Astrocyte (in vitro differentiated cells and primary cell): ENCODE results near the gene RSPH1. TPM values are rescaled to one million over a fixed set of nuclear protein-coding genes. Genes with fewer than 3 reads are reported as not detected.

Experiments
- DNase-seq: peaks from one replicate; pipeline ENCODE4 v3.0.0-alpha.2; 2010; ENCODE audit warnings: low read depth
- FAIRE-seq: peaks from 2 replicates; lab custom pipeline; 2011; peaks lifted over from hg19 to GRCh38; lab: Jason Lieb, UNC
- H2AFZ ChIP-seq: 2 replicates; pipeline ENCODE4 v1.6.0; 2012; ENCODE audit warnings: low read depth, low read length, inconsistent platforms
- H3K27ac ChIP-seq: 2 replicates; pipeline ENCODE4 v1.5.1; 2011; ENCODE audit warnings: low read depth, low read length, inconsistent platforms
- H3K27me3 ChIP-seq: 2 replicates; pipeline ENCODE4 v1.6.0; 2011; ENCODE audit warnings: low read length, inconsistent platforms; ENCODE audit not compliant: insufficient read depth
- H3K36me3 ChIP-seq: 2 replicates; pipeline ENCODE4 v1.5.1; 2011; ENCODE audit warnings: low read length, inconsistent platforms; ENCODE audit not compliant: insufficient read depth
- H3K4me1 ChIP-seq: 2 replicates; pipeline ENCODE4 v1.5.1; 2011; ENCODE audit warnings: low read length, inconsistent platforms; ENCODE audit not compliant: insufficient read depth
- H3K4me2 ChIP-seq: 2 replicates; pipeline ENCODE4 v1.6.0; 2012; ENCODE audit warnings: low read length, inconsistent platforms
- H3K4me3 ChIP-seq: 2 replicates; pipeline ENCODE4 v1.5.1; 2011; ENCODE audit warnings: low read depth, mild to moderate bottlenecking, low read length, inconsistent platforms; ENCODE audit not compliant: insufficient read depth
- H3K79me2 ChIP-seq: 2 replicates; pipeline ENCODE4 v1.6.0; 2012; ENCODE audit warnings: mild to moderate bottlenecking, low read length, inconsistent platforms; ENCODE audit not compliant: insufficient read depth
- H3K9ac ChIP-seq: 2 replicates; pipeline ENCODE4 v1.6.0; 2012; ENCODE audit warnings: mild to moderate bottlenecking, low read length, inconsistent platforms
- H3K9me3 ChIP-seq: 2 replicates; pipeline ENCODE4 v1.5.1; 2012; ENCODE audit warnings: low read depth, mild to moderate bottlenecking, low read length, inconsistent platforms; ENCODE audit not compliant: insufficient read depth
- H4K20me1 ChIP-seq: 2 replicates; pipeline ENCODE4 v1.6.0; 2012; ENCODE audit warnings: low read length, inconsistent platforms; ENCODE audit not compliant: insufficient read depth
- H3K27ac Mint-ChIP-seq: one replicate; pipeline ENCODE4 v1.8.0; 2021; ENCODE audit warnings: mild to moderate bottlenecking, mixed read lengths; ENCODE audit not compliant: unreplicated experiment
- H3K27me3 Mint-ChIP-seq: one replicate; pipeline ENCODE4 v1.8.0; 2021; ENCODE audit warnings: low read depth, mixed read lengths; ENCODE audit not compliant: unreplicated experiment
- H3K36me3 Mint-ChIP-seq: one replicate; pipeline ENCODE4 v1.8.0; 2021; ENCODE audit warnings: low read depth, mixed read lengths; ENCODE audit not compliant: unreplicated experiment
- H3K4me1 Mint-ChIP-seq: one replicate; pipeline ENCODE4 v1.8.0; 2021; ENCODE audit warnings: low read depth, mixed read lengths; ENCODE audit not compliant: unreplicated experiment
- H3K4me3 Mint-ChIP-seq: one replicate; pipeline ENCODE4 v1.8.0; 2021; ENCODE audit warnings: mild to moderate bottlenecking, moderate library complexity, mixed read lengths; ENCODE audit not compliant: unreplicated experiment
- H3K9me3 Mint-ChIP-seq: one replicate; pipeline ENCODE4 v1.8.0; 2021; ENCODE audit warnings: mild to moderate bottlenecking, mixed read lengths; ENCODE audit not compliant: unreplicated experiment
- CTCF ChIP-seq: IDR thresholded peaks from 2 replicates; pipeline ENCODE4 v1.5.1; 2011; ENCODE audit warnings: low read depth, mild to moderate bottlenecking, inconsistent platforms, low read length, moderate library complexity; ENCODE audit not compliant: insufficient read depth
- EZH2 ChIP-seq: IDR thresholded peaks from 2 replicates; pipeline ENCODE4 v1.6.1; 2012; ENCODE audit warnings: mild to moderate bottlenecking, low read length, inconsistent platforms; ENCODE audit not compliant: insufficient read depth
- total RNA-seq: library from RNA; stranded (reverse); gene quantifications from 2 replicates; pipeline ENCODE4 v1.2.1, GENCODE V29; 2021

RSPH1 gene
- total RNA-seq, 1 donor from 2014 or later, result 0.43 TPM

GRCh38 chr21:42443181-42443785, 52.7 kb downstream of the RSPH1 start:
- Histone ChIP-seq H3K27me3 (no peaks in the 10 kb centered on the region), H3K27ac (no peak overlapping the region), H3K36me3 (no peaks in the 10 kb centered on the region), H2AFZ (no peak overlapping the region), H4K20me1 (no peaks in the 10 kb centered on the region), H3K4me2 (no peak overlapping the region), H3K4me3 (no peak overlapping the region), H3K4me1 (no peaks in the 10 kb centered on the region), H3K9ac (no peak overlapping the region), H3K9me3 (peaks cover 5% of the 10 kb centered on the region), H3K79me2 (no peaks in the 10 kb centered on the region)
- Mint-ChIP-seq H3K4me1 (no peaks in the 10 kb centered on the region), H3K27ac (no peak overlapping the region), H3K27me3 (peaks cover 44% of the 10 kb centered on the region), H3K9me3 (no peaks in the 10 kb centered on the region), H3K36me3 (no peaks in the 10 kb centered on the region), H3K4me3 (no peak overlapping the region)
- DNase-seq (no peak), FAIRE-seq (no peak)
- no peak for TF ChIP-seq EZH2
- no peak for TF ChIP-seq CTCF

GRCh38 chr21:42441963-42442362, 54.1 kb downstream of the RSPH1 start:
- Mint-ChIP-seq H3K4me1 (no peaks in the 10 kb centered on the region), H3K4me3 (no peak overlapping the region), H3K27me3 (peaks cover 41% of the 10 kb centered on the region), H3K9me3 (peaks cover 2% of the 10 kb centered on the region), H3K27ac (no peak overlapping the region), H3K36me3 (no peaks in the 10 kb centered on the region)
- Histone ChIP-seq H3K4me2 (no peak overlapping the region), H3K9ac (no peak overlapping the region), H3K4me3 (no peak overlapping the region), H3K27me3 (no peaks in the 10 kb centered on the region), H3K4me1 (no peaks in the 10 kb centered on the region), H3K27ac (no peak overlapping the region), H2AFZ (no peak overlapping the region), H3K9me3 (no peaks in the 10 kb centered on the region), H3K79me2 (no peaks in the 10 kb centered on the region), H3K36me3 (no peaks in the 10 kb centered on the region), H4K20me1 (no peaks in the 10 kb centered on the region)
- no peak for FAIRE-seq
- no peak for DNase-seq
- TF ChIP-seq CTCF (no peak), EZH2 (no peak)

GRCh38 chr21:42440187-42440792, 55.7 kb downstream of the RSPH1 start:
- DNase-seq, result no peak
- no peaks in the 10 kb centered on the region for H3K4me1 Mint-ChIP-seq
- no peak overlapping the region for H3K4me3 Mint-ChIP-seq
- Histone ChIP-seq H3K9ac (no peak overlapping the region), H3K27me3 (no peaks in the 10 kb centered on the region), H3K9me3 (peaks cover under 1% of the 10 kb centered on the region), H3K79me2 (no peaks in the 10 kb centered on the region), H3K4me1 (no peaks in the 10 kb centered on the region), H3K36me3 (no peaks in the 10 kb centered on the region), H3K4me3 (no peak overlapping the region), H3K4me2 (no peak overlapping the region), H4K20me1 (no peaks in the 10 kb centered on the region), H2AFZ (no peak overlapping the region), H3K27ac (no peak overlapping the region)
- FAIRE-seq, result no peak
- peaks cover 4% of the 10 kb centered on the region for H3K9me3 Mint-ChIP-seq
- peaks cover 42% of the 10 kb centered on the region for H3K27me3 Mint-ChIP-seq
- H3K36me3 Mint-ChIP-seq, result no peaks in the 10 kb centered on the region
- no peak overlapping the region for H3K27ac Mint-ChIP-seq
- TF ChIP-seq CTCF (no peak), EZH2 (no peak)
